Activated CD8-positive, alpha-beta memory T cell treated with anti-CD3 and anti-CD28 coated beads for 36 hours (primary cell): Measurements from ENCODE around the gene TMEM250. TPM values are rescaled to one million over a fixed set of nuclear protein-coding genes. Genes with fewer than 3 reads are reported as not detected.

Experiments used
- CTCF ChIA-PET: fragments of 350-600 bp; sonication (Branson Sonifier 250); formaldehyde crosslinking; loops from one replicate; lab custom pipeline; 2021; ENCODE audit warnings: antibody characterized with exemption; lab: Charles Lee
- POLR2A ChIA-PET: fragments of 350-600 bp; sonication (Branson Sonifier 250); formaldehyde crosslinking; loops from one replicate; lab custom pipeline; 2021; ENCODE audit warnings: antibody characterized with exemption; lab: Charles Lee
- total RNA-seq, 2 experiments: library from RNA; stranded (reverse); gene quantifications; one replicate each; pipeline ENCODE4 v1.2.3, GENCODE V29; 2021

TMEM250 gene
- total RNA-seq, 2 experiments from 2014 or later, result 40.6 to 41.7 TPM

GRCh38 chr9:136149337-136149736 is 30.7 kb upstream of the TMEM250 start:
- POLR2A ChIA-PET, result no interaction called here
- CTCF ChIA-PET, result interaction anchor here (0.6 kb wide), 1 partner anchor 183 kb away, joined by 3 read pairs; no protein-coding TSS in a partner anchor

- ChIA-PET CTCF (no interaction called here), POLR2A (no interaction called here)
Observed at GRCh38 chr9:136148766-136149165, 30.1 kb upstream of the TMEM250 start.

DNA sequence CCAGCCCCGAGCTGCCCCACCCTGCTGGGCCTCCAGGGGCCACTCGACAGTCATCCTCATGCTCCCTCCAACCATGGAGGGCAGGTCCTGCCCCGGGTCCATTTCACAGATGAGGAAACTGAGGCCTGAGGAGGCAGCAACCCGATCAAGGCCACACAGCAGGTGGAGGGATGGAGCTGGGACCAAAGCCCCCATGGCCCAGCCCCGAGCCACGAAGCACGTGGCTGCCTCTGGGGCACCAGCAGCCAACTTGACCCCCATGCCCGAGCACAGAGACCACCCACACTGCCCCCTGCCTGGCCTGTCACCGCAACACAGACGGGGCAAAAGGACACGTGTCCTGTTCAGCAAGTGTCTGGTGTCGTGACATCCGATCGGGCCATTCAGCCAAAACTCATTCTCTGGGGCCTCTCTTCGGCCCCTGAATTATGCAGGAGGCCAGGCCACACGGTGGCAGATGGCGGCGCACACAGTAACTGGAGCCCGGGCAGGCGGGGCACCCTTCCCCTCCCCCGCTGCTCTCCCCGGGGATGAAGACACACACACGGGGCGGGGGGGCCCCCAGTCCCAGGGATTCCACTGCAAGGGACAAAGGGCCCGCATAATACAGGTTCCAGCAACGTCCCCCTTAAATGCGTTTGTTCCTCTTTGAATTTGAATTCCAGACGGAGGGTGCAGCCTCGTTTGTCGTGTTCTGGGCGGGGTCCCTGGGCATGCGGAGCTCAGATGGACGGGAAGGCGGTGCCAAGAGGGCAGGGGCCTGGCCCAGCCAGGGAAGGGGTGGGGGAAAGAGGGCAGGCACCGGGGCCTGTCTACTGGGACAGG is 29.4 kb upstream of the TMEM250 start:
- ChIA-PET CTCF (no interaction called here), POLR2A (no interaction called here)

DNA sequence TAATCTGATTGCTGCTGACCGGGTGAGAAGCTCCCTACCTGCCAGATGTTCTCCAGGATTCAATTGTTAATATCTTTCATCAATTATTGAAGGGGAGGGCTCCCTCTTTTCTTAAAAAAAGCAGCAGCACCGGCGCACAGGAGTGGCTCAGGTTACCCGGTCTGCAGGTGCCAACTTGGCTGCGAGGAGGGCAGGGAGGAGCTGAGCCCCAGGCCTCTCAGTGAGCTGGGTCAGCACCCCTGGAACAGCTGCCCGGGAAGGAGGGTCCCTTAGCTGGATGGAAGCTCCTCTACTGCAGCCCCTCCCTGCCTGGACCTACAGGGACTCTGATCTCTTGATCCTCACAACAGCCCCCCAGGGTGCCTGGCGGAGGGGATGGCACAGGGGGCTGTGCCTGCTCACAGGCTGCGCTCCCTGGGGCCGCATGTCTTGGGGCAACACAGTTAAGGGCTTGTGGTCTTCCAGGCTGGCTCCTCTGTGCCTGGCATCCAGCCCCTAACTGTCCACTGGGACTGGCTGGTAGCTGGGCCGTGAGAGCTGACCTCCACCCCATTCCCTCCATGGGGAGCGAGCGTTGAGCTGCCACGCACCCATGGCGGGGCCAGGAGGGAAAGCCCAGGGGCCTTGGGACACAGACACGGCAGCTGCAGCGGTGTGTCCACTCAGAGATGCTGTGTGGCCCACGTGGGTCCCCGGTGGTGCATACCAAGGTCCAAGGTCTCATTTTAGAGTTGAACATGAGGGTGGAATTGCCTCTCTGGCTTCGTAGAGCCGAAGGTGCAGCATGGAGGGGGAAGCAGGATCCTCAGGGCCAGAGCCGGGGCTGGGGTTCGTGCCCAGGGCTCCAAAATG is 28.6 kb upstream of the TMEM250 start:
- POLR2A ChIA-PET, result no interaction called here

DNA sequence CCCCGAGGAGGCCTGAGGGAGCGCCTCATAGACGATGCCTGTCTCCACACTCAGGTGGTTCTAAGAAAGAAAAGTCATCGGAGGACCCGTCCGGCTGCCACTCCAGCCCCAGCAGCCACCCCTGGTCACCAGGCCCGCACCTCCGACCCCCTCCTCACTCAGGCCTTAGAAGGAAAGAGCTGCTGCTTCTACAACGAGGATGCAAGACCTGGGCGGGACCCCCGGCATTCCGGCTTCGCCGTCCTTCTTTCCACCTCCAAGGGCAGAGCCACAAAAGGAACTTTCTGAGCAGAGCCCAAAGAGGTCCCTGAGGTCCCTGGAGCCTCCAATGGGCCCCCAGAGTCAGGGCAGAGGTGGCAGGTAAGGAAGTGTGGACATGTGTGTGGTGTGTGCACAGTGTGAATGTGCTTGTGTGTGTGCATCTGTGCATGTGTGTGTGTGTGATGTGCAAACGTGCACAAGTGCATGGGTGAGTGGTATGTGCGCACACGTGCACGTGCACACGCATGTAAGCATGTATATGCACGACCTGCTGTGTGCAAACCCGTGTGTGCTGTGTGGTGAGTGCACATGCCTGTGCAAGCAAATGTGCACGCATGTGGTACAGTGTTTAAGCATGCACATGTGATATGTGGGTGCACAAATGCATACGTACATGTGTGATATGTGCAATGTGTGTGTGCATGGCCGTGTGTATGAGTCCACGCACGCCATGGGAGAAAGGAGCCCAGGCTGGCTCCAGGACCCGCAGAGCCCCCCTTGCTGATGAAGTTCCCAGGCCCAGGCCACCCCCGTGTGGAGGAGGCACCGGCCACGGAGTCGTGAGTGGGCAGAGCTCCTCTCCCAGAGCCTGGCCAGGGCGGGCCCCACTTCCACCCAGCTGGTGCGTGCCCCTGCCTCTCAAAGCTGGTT is 27.7 kb upstream of the TMEM250 start:
- ChIA-PET POLR2A (no interaction called here), CTCF (no interaction called here)

More for the DNA sequence above, 28.6 kb upstream of the TMEM250 start:
- CTCF ChIA-PET, result no interaction called here

DNA sequence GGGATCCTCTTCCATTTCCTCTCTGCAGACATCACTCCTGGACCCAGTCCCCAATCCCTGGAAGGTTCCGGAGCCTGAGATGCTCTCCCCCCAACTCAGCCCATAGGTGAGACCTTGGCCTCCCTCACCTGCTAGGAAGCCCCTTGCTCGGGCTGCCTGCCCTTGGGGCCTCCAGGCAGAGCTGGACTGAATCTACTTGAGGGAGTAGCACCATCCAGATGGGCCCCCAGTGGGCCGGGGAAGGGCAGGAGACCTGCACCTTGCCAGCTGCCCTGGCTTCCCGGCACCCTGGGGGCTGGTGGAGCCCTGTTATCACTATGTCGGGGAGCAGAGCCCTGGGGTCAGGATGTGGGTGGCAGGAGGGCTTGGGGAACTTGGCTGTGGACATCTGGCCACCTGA is 26.9 kb upstream of the TMEM250 start:
- ChIA-PET POLR2A (no interaction called here), CTCF (no interaction called here)

DNA sequence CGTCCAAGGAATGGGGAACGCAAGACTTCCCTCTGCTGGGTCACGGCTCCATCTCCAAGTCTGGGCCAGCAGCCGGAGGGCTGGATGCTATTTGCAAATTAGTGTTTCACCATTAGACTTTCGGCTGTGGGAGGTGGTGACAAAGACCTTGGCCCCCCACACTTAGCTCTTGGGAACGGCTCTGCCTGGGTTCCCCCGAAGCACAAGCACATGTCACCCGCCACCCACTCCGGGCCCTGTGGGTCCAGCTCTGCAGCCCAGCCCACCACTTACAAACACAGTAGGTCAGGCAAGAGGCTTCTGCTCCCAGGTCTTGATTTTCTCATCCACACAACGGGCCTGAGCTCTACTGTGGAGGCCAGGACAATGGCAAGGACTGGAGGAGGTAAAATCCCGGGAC is 25.8 kb upstream of the TMEM250 start:
- ChIA-PET CTCF (no interaction called here), POLR2A (no interaction called here)

DNA sequence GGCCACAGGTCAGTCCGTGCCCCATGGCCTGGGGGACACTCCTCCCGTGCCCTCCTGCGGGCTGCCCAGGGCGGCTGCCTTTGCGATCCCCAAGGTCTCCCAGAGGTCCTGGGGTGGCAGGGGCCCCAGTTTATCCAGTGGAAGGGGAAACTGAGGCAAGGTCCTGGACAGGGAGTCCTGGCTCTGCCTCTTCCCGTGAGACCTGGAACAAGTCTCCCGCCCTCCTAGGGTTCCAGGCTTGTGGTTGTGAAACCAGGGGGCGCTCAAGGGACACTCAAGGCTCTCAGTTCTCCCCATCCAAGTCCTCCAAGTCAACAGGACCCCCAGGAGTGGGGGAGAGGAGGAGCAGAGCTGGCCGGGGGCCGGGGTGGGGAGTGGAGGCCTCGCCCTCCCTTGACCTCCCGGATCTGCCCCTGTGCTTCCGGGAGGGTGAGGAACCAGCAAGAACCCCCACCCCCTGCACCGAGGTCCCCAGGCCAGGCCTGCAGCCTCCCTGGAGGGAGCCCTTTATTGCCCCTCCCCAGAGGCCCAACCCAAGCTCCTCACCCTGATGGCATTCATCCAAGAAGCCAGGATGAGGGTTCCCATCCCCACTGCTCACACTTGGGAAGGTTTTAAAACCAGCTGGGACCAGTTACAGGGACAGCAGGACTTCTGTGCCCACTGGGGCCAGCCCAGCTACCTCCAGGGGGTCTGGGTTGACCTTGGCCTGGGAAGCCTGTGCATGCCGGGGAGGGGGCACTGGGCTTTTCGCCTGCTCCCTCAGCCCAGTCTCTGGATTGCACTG is 24.7 kb upstream of the TMEM250 start:
- POLR2A ChIA-PET, result no interaction called here
- CTCF ChIA-PET, result no interaction called here

GRCh38 chr9:136142859-136143214 is 24.2 kb upstream of the TMEM250 start:
- ChIA-PET POLR2A (no interaction called here), CTCF (no interaction called here)

GRCh38 chr9:136142414-136142796 is 23.7 kb upstream of the TMEM250 start:
- ChIA-PET CTCF (no interaction called here), POLR2A (no interaction called here)

DNA sequence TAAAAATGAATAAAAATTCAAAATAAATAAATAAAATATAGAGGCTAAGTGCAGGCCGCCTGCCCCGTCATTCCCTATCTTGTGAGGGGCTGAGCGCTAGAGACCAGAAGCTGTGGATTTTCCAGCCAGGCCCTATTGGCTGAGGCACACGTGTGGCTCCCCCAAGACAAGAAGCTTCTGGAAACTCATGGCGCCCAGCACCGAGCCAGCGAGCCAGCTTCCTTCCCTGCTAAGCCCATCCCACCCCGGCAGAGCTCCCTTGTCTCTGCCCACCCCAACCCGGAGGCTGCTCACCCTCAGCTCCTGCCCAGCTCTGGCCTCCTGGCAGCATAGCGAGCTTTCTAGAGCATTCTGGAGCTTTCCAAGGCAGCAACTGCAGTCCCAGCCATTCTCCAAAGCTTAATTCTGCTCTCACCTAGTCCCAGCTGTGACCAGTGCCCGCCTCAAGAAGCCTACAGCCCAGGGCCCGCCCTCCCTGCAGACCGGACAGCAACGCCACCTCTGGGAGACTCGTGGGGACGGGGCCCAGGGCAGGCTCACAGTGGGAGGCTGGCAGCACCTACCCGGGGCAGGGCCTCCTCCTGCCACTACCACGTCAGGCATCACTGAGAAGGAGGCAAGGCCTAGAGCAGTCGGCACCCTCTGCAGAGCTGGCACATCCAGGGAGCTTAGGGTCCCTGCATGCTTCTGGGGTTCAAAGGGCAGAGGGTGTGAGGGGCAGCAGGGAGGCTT is 23.2 kb upstream of the TMEM250 start:
- POLR2A ChIA-PET, result no interaction called here

DNA sequence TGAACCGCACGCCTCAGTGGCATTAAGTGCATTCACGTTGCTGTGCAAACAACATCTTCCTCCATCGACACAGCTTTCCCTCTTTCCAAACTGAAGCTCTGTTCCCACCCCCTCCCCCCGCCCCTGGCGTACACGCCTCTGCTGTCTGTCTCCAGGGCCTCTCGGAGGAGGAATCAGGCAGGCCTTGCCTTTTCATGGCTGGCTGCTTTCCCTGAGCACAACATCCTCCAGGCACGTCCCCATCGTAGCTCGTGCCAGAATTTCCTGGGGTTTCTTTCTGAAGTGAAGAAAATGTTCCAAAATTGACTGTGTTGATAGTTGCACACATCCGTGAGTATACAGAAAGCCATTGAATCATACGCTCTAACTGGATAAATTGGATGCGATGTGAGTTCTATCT is 22.3 kb upstream of the TMEM250 start:
- ChIA-PET CTCF (interaction anchor here (1.0 kb wide), 1 partner anchor 30 kb away, joined by 3 read pairs; no protein-coding TSS in a partner anchor), POLR2A (no interaction called here)

More for the DNA sequence above, 23.2 kb upstream of the TMEM250 start:
- CTCF ChIA-PET, result interaction anchor here (1.0 kb wide), 1 partner anchor 31 kb away, joined by 3 read pairs; no protein-coding TSS in a partner anchor

- POLR2A ChIA-PET, result no interaction called here
Observed at GRCh38 chr9:136140046-136140445, 21.4 kb upstream of the TMEM250 start.

GRCh38 chr9:136138566-136138965 is 19.9 kb upstream of the TMEM250 start:
- CTCF ChIA-PET, result interaction anchor here (1.1 to 1.4 kb wide), 4 partner anchors 16 to 539 kb away, joined by 3 to 5 read pairs (median 4); no protein-coding TSS in a partner anchor
- POLR2A ChIA-PET, result no interaction called here

More at GRCh38 chr9:136140046-136140445, 21.4 kb upstream of the TMEM250 start:
- CTCF ChIA-PET, result interaction anchor here (0.6 kb wide), 1 partner anchor 12 kb away, joined by 3 read pairs; no protein-coding TSS in a partner anchor

DNA sequence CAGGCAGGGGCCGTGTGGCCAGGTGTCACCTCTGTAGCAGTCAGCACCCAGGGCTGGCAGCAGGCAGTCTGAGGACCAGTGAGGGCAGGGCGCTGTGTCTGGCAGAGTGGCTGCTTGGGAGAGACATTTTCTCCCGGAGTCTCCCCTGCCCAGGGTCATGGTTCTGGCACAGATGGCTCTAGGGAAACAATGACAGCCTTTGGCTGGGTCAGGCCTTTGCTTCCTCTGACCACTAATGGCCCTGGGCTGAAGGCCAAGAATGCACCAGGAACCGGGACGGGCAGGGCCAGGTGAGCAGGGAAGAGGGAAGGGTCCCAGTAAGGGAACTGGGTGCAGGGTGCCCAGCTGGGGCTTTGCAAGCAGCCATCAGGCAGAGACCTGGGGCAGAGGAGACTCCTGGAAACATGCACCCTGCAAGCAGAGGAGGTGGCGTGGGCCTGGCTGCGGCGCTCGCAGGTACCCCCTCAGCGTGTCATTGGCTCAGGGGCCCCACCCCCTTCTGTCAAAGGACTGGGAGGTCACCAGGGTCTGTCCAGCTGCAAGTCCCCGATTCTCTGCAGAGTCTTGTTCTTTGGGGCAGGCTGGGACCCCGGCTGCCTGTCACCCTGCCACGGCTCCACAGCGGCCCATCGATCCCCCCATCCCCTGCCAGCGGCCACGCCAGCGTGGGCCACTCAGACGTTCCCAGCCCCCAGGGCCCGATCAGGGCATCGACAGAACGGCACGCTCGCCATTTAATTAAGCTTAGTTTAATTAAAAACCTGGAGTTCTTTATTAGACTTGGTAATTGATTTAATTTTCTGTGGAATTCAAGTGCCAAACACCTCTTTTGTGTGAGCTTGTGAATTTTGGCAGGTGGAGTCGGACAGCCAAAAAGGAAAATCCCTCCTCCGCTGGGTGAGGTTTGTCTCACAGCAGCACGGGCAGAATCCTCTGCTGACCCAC is 18.9 kb upstream of the TMEM250 start:
- CTCF ChIA-PET, result interaction anchor here (1.3 to 1.4 kb wide), 2 partner anchors 15 to 538 kb away, joined by 3 to 5 read pairs; no protein-coding TSS in a partner anchor
- POLR2A ChIA-PET, result no interaction called here

- ChIA-PET CTCF (interaction anchor here (0.8 kb wide), 1 partner anchor 14 kb away, joined by 3 read pairs; no protein-coding TSS in a partner anchor), POLR2A (no interaction called here)
Observed at GRCh38 chr9:136136127-136136925, 17.7 kb upstream of the TMEM250 start.
